ENCODE results near the gene GDAP2. TPM values are rescaled to one million over a fixed set of nuclear protein-coding genes. Genes with fewer than 3 reads are reported as not detected.

GDAP2 gene
- total RNA-seq, 1 donor from 2014 or later = 31.6 TPM

GRCh38 chr1:117894078-117894477 is 35.3 kb downstream of the GDAP2 start:
- DNase-seq (ENCODE audit: low read depth) (no peak), FAIRE-seq (no peak)
- Mint-ChIP-seq H3K27ac (ENCODE audit: unreplicated experiment) (no peak overlapping the region), H3K4me3 (ENCODE audit: unreplicated experiment) (no peak overlapping the region), H3K4me1 (ENCODE audit: low read depth, unreplicated experiment) (peaks cover 2% of the 10 kb centered on the region), H3K36me3 (ENCODE audit: low read depth, unreplicated experiment) (peaks cover 4% of the 10 kb centered on the region), H3K9me3 (ENCODE audit: unreplicated experiment) (no peaks in the 10 kb centered on the region), H3K27me3 (ENCODE audit: low read depth, unreplicated experiment) (no peaks in the 10 kb centered on the region)
- Histone ChIP-seq H3K9me3 (ENCODE audit: insufficient read depth, low read depth, low read length) (no peaks in the 10 kb centered on the region), H3K4me1 (ENCODE audit: insufficient read depth, low read length) (no peaks in the 10 kb centered on the region), H3K4me2 (ENCODE audit: low read length) (no peak overlapping the region), H3K4me3 (ENCODE audit: insufficient read depth, low read depth, low read length) (no peak overlapping the region), H3K79me2 (ENCODE audit: insufficient read depth, low read length) (no peaks in the 10 kb centered on the region), H2AFZ (ENCODE audit: low read depth, low read length) (no peak overlapping the region), H3K9ac (ENCODE audit: low read length) (no peak overlapping the region), H4K20me1 (ENCODE audit: insufficient read depth, low read length) (no peaks in the 10 kb centered on the region), H3K27me3 (ENCODE audit: insufficient read depth, low read length) (no peaks in the 10 kb centered on the region), H3K36me3 (ENCODE audit: insufficient read depth, low read length) (peaks cover 15% of the 10 kb centered on the region), H3K27ac (ENCODE audit: low read depth, low read length) (no peak overlapping the region)
- TF ChIP-seq CTCF (IDR thresholded peaks at IDR 0.05; ENCODE audit: insufficient read depth, low read depth, low read length) (no peak), EZH2 (IDR thresholded peaks at IDR 0.05; ENCODE audit: insufficient read depth, low read length) (no peak)

- no peak overlapping the region for H3K4me3 ChIP-seq (ENCODE audit: insufficient read depth, low read depth, low read length)
- Mint-ChIP-seq H3K27ac (ENCODE audit: unreplicated experiment) (no peak overlapping the region), H3K36me3 (ENCODE audit: low read depth, unreplicated experiment) (no peaks in the 10 kb centered on the region), H3K4me3 (ENCODE audit: unreplicated experiment) (no peak overlapping the region), H3K4me1 (ENCODE audit: low read depth, unreplicated experiment) (peaks cover under 1% of the 10 kb centered on the region), H3K27me3 (ENCODE audit: low read depth, unreplicated experiment) (no peaks in the 10 kb centered on the region), H3K9me3 (ENCODE audit: unreplicated experiment) (no peaks in the 10 kb centered on the region)
- H4K20me1 ChIP-seq (ENCODE audit: insufficient read depth, low read length) = no peaks in the 10 kb centered on the region
- FAIRE-seq (no peak), DNase-seq (ENCODE audit: low read depth) (no peak)
- H3K9ac ChIP-seq (ENCODE audit: low read length) = no peak overlapping the region
- no peak overlapping the region for H2AFZ ChIP-seq (ENCODE audit: low read depth, low read length)
- no peaks in the 10 kb centered on the region for H3K79me2 ChIP-seq (ENCODE audit: insufficient read depth, low read length)
- H3K27ac ChIP-seq (ENCODE audit: low read depth, low read length) = no peak overlapping the region
- no peak for TF ChIP-seq EZH2 (IDR thresholded peaks at IDR 0.05; ENCODE audit: insufficient read depth, low read length)
- no peaks in the 10 kb centered on the region for H3K9me3 ChIP-seq (ENCODE audit: insufficient read depth, low read depth, low read length)
- no peaks in the 10 kb centered on the region for H3K27me3 ChIP-seq (ENCODE audit: insufficient read depth, low read length)
- no peak overlapping the region for H3K4me2 ChIP-seq (ENCODE audit: low read length)
- no peaks in the 10 kb centered on the region for H3K4me1 ChIP-seq (ENCODE audit: insufficient read depth, low read length)
- peaks cover 5% of the 10 kb centered on the region for H3K36me3 ChIP-seq (ENCODE audit: insufficient read depth, low read length)
These were observed 36.9 kb downstream of the GDAP2 start for GRCh38 chr1:117892512-117892911.

GRCh38 chr1:117890452-117890851 is 39.0 kb downstream of the GDAP2 start:
- Histone ChIP-seq H3K9ac (ENCODE audit: low read length) (no peak overlapping the region), H3K4me3 (ENCODE audit: insufficient read depth, low read depth, low read length) (no peak overlapping the region), H3K36me3 (ENCODE audit: insufficient read depth, low read length) (no peaks in the 10 kb centered on the region), H3K79me2 (ENCODE audit: insufficient read depth, low read length) (no peaks in the 10 kb centered on the region), H3K27ac (ENCODE audit: low read depth, low read length) (no peak overlapping the region), H3K4me2 (ENCODE audit: low read length) (no peak overlapping the region), H4K20me1 (ENCODE audit: insufficient read depth, low read length) (no peaks in the 10 kb centered on the region), H3K27me3 (ENCODE audit: insufficient read depth, low read length) (no peaks in the 10 kb centered on the region), H2AFZ (ENCODE audit: low read depth, low read length) (no peak overlapping the region), H3K9me3 (ENCODE audit: insufficient read depth, low read depth, low read length) (no peaks in the 10 kb centered on the region), H3K4me1 (ENCODE audit: insufficient read depth, low read length) (peaks cover 5% of the 10 kb centered on the region)
- Mint-ChIP-seq H3K27me3 (ENCODE audit: low read depth, unreplicated experiment) (no peaks in the 10 kb centered on the region), H3K4me3 (ENCODE audit: unreplicated experiment) (no peak overlapping the region), H3K4me1 (ENCODE audit: low read depth, unreplicated experiment) (peaks cover 3% of the 10 kb centered on the region), H3K9me3 (ENCODE audit: unreplicated experiment) (no peaks in the 10 kb centered on the region), H3K36me3 (ENCODE audit: low read depth, unreplicated experiment) (no peaks in the 10 kb centered on the region), H3K27ac (ENCODE audit: unreplicated experiment) (no peak overlapping the region)
- no peak for TF ChIP-seq CTCF (IDR thresholded peaks at IDR 0.05; ENCODE audit: insufficient read depth, low read depth, low read length)
- no peak for TF ChIP-seq EZH2 (IDR thresholded peaks at IDR 0.05; ENCODE audit: insufficient read depth, low read length)
- FAIRE-seq = no peak
- DNase-seq (ENCODE audit: low read depth) = no peak

Data from astrocyte (in vitro differentiated cells and primary cell).